ENCODE data around the gene SPATS2.

The SPATS2 gene

GRCh38 chr12:49446571-49446970 lies 79.3 kb downstream of the SPATS2 start:
- ChIA-PET CTCF (no interaction called here), POLR2A (no interaction called here)
- TF ChIP-seq HDGF (IDR thresholded peaks at IDR 0.05; ENCODE audit: borderline replicate concordance), result no peak
- no peak for TF ChIP-seq ARNT (IDR thresholded peaks at IDR 0.05)
- no peak for DNase-seq (ENCODE audit: extremely low spot score)

- TF ChIP-seq ARNT (IDR thresholded peaks at IDR 0.05), result no peak
- no peak for TF ChIP-seq FOXM1 (IDR thresholded peaks at IDR 0.05; ENCODE audit: borderline replicate concordance)
- TF ChIP-seq, protein P1, sequence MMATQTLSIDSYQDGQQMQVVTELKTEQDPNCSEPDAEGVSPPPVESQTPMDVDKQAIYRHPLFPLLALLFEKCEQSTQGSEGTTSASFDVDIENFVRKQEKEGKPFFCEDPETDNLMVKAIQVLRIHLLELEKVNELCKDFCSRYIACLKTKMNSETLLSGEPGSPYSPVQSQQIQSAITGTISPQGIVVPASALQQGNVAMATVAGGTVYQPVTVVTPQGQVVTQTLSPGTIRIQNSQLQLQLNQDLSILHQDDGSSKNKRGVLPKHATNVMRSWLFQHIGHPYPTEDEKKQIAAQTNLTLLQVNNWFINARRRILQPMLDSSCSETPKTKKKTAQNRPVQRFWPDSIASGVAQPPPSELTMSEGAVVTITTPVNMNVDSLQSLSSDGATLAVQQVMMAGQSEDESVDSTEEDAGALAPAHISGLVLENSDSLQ (IDR thresholded peaks at IDR 0.05), result no peak
- TF ChIP-seq NFRKB (IDR thresholded peaks at IDR 0.05), result no peak
- TF ChIP-seq FOXK2 (IDR thresholded peaks at IDR 0.05), result no peak
- TF ChIP-seq SP1 (IDR thresholded peaks at IDR 0.05), result no peak
- no peak for TF ChIP-seq LEF1 (IDR thresholded peaks at IDR 0.05; ENCODE audit: borderline replicate concordance)
- TF ChIP-seq HDGF (IDR thresholded peaks at IDR 0.05; ENCODE audit: borderline replicate concordance), result no peak
- no peak for TF ChIP-seq TARDBP (IDR thresholded peaks at IDR 0.05)
- TF ChIP-seq FOXA1 (IDR thresholded peaks at IDR 0.05), result no peak
- no peak for TF ChIP-seq SUZ12 (IDR thresholded peaks at IDR 0.05)
- POLR2A ChIA-PET, result no interaction called here
- DNase-seq (ENCODE audit: extremely low spot score), result no peak
- CTCF ChIA-PET, result interaction anchor here (0.6 kb wide), 1 partner anchor 22 kb away, joined by 4 read pairs; no protein-coding TSS in a partner anchor
Measured at GRCh38 chr12:49448858-49449257, 81.6 kb downstream of the SPATS2 start.

GRCh38 chr12:49451468-49452259 lies 84.4 kb downstream of the SPATS2 start:
- ChIA-PET CTCF (interaction anchor here (0.6 kb wide), 1 partner anchor 1600 kb away, joined by 3 read pairs; no protein-coding TSS in a partner anchor), POLR2A (no interaction called here)
- no peak for DNase-seq (ENCODE audit: extremely low spot score)
- TF ChIP-seq ZNF384 (IDR thresholded peaks at IDR 0.05), result no peak
- no peak for TF ChIP-seq NFRKB (IDR thresholded peaks at IDR 0.05)
- no peak for TF ChIP-seq ARNT (IDR thresholded peaks at IDR 0.05)

- POLR2A ChIA-PET, result no interaction called here
- TF ChIP-seq HDGF (IDR thresholded peaks at IDR 0.05; ENCODE audit: borderline replicate concordance) (no peak), SUZ12 (IDR thresholded peaks at IDR 0.05) (no peak)
- TF ChIP-seq, protein P1 (IDR thresholded peaks at IDR 0.05), result no peak
- CTCF ChIA-PET, result no interaction called here
- DNase-seq (ENCODE audit: extremely low spot score), result no peak
Measured at GRCh38 chr12:49455501-49455900, 88.2 kb downstream of the SPATS2 start.

- TF ChIP-seq ZNF384 (IDR thresholded peaks at IDR 0.05), result no peak
- no peak for TF ChIP-seq BHLHE40 (IDR thresholded peaks at IDR 0.05; ENCODE audit: borderline replicate concordance)
- TF ChIP-seq FOXA1 (IDR thresholded peaks at IDR 0.05), result no peak
- TF ChIP-seq L3MBTL2 (conservative IDR thresholded peaks at IDR 0.05), result no peak
- no peak for TF ChIP-seq LEF1 (IDR thresholded peaks at IDR 0.05; ENCODE audit: borderline replicate concordance)
- no peak for TF ChIP-seq NFRKB (IDR thresholded peaks at IDR 0.05)
- no peak for TF ChIP-seq ARNT (IDR thresholded peaks at IDR 0.05)
- no peak for TF ChIP-seq ELF4 (IDR thresholded peaks at IDR 0.05)
- TF ChIP-seq, protein P1 (IDR thresholded peaks at IDR 0.05), result no peak
- TF ChIP-seq TARDBP (IDR thresholded peaks at IDR 0.05), result no peak
- TF ChIP-seq SP1 (IDR thresholded peaks at IDR 0.05), result no peak
- DNase-seq (ENCODE audit: extremely low spot score), result no peak
- ChIA-PET POLR2A (no interaction called here), CTCF (no interaction called here)
Measured at GRCh38 chr12:49456131-49456679, 88.9 kb downstream of the SPATS2 start.

GRCh38 chr12:49458816-49459215 lies 91.6 kb downstream of the SPATS2 start:
- CTCF ChIA-PET, result no interaction called here

More at GRCh38 chr12:49458816-49459215, 91.6 kb downstream of the SPATS2 start:
- TF ChIP-seq FOXM1 (IDR thresholded peaks at IDR 0.05; ENCODE audit: borderline replicate concordance) (no peak), ELF4 (IDR thresholded peaks at IDR 0.05) (no peak), TARDBP (IDR thresholded peaks at IDR 0.05) (no peak), FOXA1 (IDR thresholded peaks at IDR 0.05) (no peak), SUZ12 (IDR thresholded peaks at IDR 0.05) (no peak), HDGF (IDR thresholded peaks at IDR 0.05; ENCODE audit: borderline replicate concordance) (no peak), L3MBTL2 (conservative IDR thresholded peaks at IDR 0.05) (no peak), FOXK2 (IDR thresholded peaks at IDR 0.05) (no peak), LEF1 (IDR thresholded peaks at IDR 0.05; ENCODE audit: borderline replicate concordance) (no peak), CTBP1 (IDR thresholded peaks at IDR 0.05; ENCODE audit: borderline replicate concordance) (no peak), ARNT (IDR thresholded peaks at IDR 0.05) (no peak), BHLHE40 (IDR thresholded peaks at IDR 0.05; ENCODE audit: borderline replicate concordance) (no peak)
- TF ChIP-seq, protein P1 (IDR thresholded peaks at IDR 0.05), result no peak
- no peak for DNase-seq (ENCODE audit: extremely low spot score)
- POLR2A ChIA-PET, result no interaction called here

All from HEK293T (cell line).